Esophagus muscularis mucosa (tissue), 4 donors: ENCODE measurements around the gene RPL34.

ENCODE experiments used
- CTCF ChIP-seq, 3 experiments: fragments of 200-600 bp in 2 of 3; fragments of 450-650 bp in 1 of 3; sonication (generic) in 2 of 3; IDR thresholded peaks; one replicate each; pipeline ENCODE4 v1.5.1; 2017 to 2019; ENCODE audit warnings: antibody characterized with exemption in 3 of 3, mild to moderate bottlenecking in 2 of 3, moderate library complexity in 1 of 3
- EP300 ChIP-seq: sonication (generic); formaldehyde crosslinking; IDR thresholded peaks from one replicate; pipeline ENCODE4 v1.6.1; 2017; ENCODE audit warnings: antibody characterized with exemption
- POLR2A ChIP-seq: fragments of 450-650 bp; IDR thresholded peaks from one replicate; pipeline ENCODE4 v1.6.1; 2017; ENCODE audit warnings: antibody characterized with exemption, moderate library complexity, mild to moderate bottlenecking, low read depth
- POLR2AphosphoS5 ChIP-seq, 2 donors: sonication (generic); formaldehyde crosslinking; IDR thresholded peaks; one replicate each; pipeline ENCODE4 v1.6.1; 2017; ENCODE audit warnings: antibody characterized with exemption in 2 of 2

- no peak for TF ChIP-seq POLR2A
- TF ChIP-seq CTCF (IDR thresholded peaks at IDR 0.05) = no peak
- no peak for TF ChIP-seq POLR2AphosphoS5 (IDR thresholded peaks at IDR 0.05)
- no peak for TF ChIP-seq EP300
Observed at GRCh38 chr4:108607079-108607815, 13.1 kb upstream of the RPL34 start.
